OCI-LY7 (cell line): ENCODE measurements around the gene SF3B1. TPM values are rescaled to one million over a fixed set of nuclear protein-coding genes. Genes with fewer than 3 reads are reported as not detected.

Experiments used
- BruUV-seq: library from RNA; stranded (reverse); fragments of 400-500 nt; replicated peaks from 2 replicates; lab custom pipeline; 2021; lab: Mats Ljungman, UMichigan
- CTCF ChIA-PET: fragments of 300-600 bp; sonication (Branson Sonifier 250); formaldehyde crosslinking; loops from one replicate; lab custom pipeline; 2022; ENCODE audit warnings: antibody characterized with exemption; ENCODE audit not compliant: unreplicated experiment; lab: Charles Lee
- POLR2A ChIA-PET: fragments of 300-600 bp; sonication (Branson Sonifier 250); formaldehyde crosslinking; loops from one replicate; lab custom pipeline; 2022; ENCODE audit warnings: antibody characterized with exemption; lab: Charles Lee
- DNase-seq: peaks from one replicate; pipeline ENCODE4 v3.0.0-alpha.2; 2015; ENCODE audit warnings: low spot score
- H2AFZ ChIP-seq: fragments of 200-600 bp; sonication (generic), shearing (Covaris generic); 2 replicates; pipeline ENCODE4 v1.6.1; 2014; ENCODE audit warnings: mild to moderate bottlenecking, antibody characterized with exemption, low read length, moderate library complexity
- H3K27ac ChIP-seq: fragments of 200-600 bp; sonication (generic); 2 replicates; pipeline ENCODE4 v1.5.1; 2014; ENCODE audit warnings: mixed run types, low read depth, mild to moderate bottlenecking, moderate library complexity, low read length, inconsistent platforms; ENCODE audit not compliant: poor library complexity, severe bottlenecking
- H3K36me3 ChIP-seq: fragments of 200-600 bp; sonication (generic); 2 replicates; pipeline ENCODE4 v1.6.1; 2014; ENCODE audit warnings: mild to moderate bottlenecking, antibody characterized with exemption, low read length, moderate library complexity, mixed read lengths; ENCODE audit not compliant: insufficient read depth
- H3K4me1 ChIP-seq: fragments of 200-600 bp; sonication (generic); 2 replicates; pipeline ENCODE4 v1.5.1; 2014; ENCODE audit warnings: mild to moderate bottlenecking, low read length; ENCODE audit not compliant: insufficient read depth, poor library complexity, severe bottlenecking
- H3K4me2 ChIP-seq: fragments of 200-600 bp; sonication (generic); 2 replicates; pipeline ENCODE4 v1.6.1; 2014; ENCODE audit warnings: mild to moderate bottlenecking, low read length
- H3K4me3 ChIP-seq: fragments of 200-600 bp; sonication (generic); 2 replicates; pipeline ENCODE4 v1.5.1; 2014; ENCODE audit warnings: mild to moderate bottlenecking, low read depth, low read length; ENCODE audit not compliant: poor library complexity, severe bottlenecking
- H3K79me2 ChIP-seq: fragments of 200-600 bp; sonication (generic); 2 replicates; pipeline ENCODE4 v1.6.1; 2016; ENCODE audit warnings: low read depth, mild to moderate bottlenecking, low read length, moderate library complexity, mixed read lengths; ENCODE audit not compliant: insufficient read depth
- H3K9me2 ChIP-seq: fragments of 200-600 bp; sonication (generic); 2 replicates; pipeline ENCODE4 v1.6.1; 2016; ENCODE audit warnings: mild to moderate bottlenecking, low read length, mixed read lengths; ENCODE audit not compliant: insufficient read depth
- H3K9me3 ChIP-seq: fragments of 200-600 bp; sonication (generic); 2 replicates; pipeline ENCODE4 v1.6.1; 2014; ENCODE audit warnings: mild to moderate bottlenecking, mixed run types, low read length, mixed read lengths
- H4K20me1 ChIP-seq: fragments of 200-600 bp; sonication (generic); 2 replicates; pipeline ENCODE4 v1.6.1; 2014; ENCODE audit warnings: mild to moderate bottlenecking, antibody characterized with exemption, low read length, moderate library complexity, mixed read lengths; ENCODE audit not compliant: insufficient read depth
- CTCF ChIP-seq: fragments of 200-600 bp; sonication (generic); conservative IDR thresholded peaks from 2 replicates; pipeline ENCODE4 v1.5.1; 2014; ENCODE audit warnings: mild to moderate bottlenecking, antibody characterized with exemption, low read length, moderate library complexity, mixed read lengths
- EZH2phosphoT487 ChIP-seq: fragments of 200-600 bp; sonication (generic); IDR thresholded peaks from 2 replicates; pipeline ENCODE4 v1.6.1; 2018; ENCODE audit warnings: low read depth, borderline replicate concordance, mild to moderate bottlenecking, mixed run types, antibody characterized with exemption, low read length, moderate library complexity, mixed read lengths
- intact Hi-C: fragments of 100-400 bp; cut with micrococcal nuclease; formaldehyde crosslinking; loops from one replicate; pipeline ENCODE4 v1.10.0; 2022; ENCODE audit not compliant: unreplicated experiment
- total RNA-seq, 2 experiments: library from RNA; depleted of rRNA in 1 of 2; stranded (reverse); fragments of >200 nt in 1 of 2; shearing (Covaris generic) in 1 of 2; gene quantifications; 2 replicates each; pipeline ENCODE4 v1.2.3, GENCODE V29; 2014 to 2022

Gene SF3B1
- total RNA-seq, 2 experiments from 2014 or later: 198 to 268 TPM

GRCh38 chr2:197464175-197464574 is 29.3 kb upstream of the SF3B1 start:
- no peaks in the 10 kb centered on the region for H4K20me1 ChIP-seq
- H3K79me2 ChIP-seq: no peaks in the 10 kb centered on the region; the same call in 1 of the 2 replicates
- H3K4me2 ChIP-seq: no peak overlapping the region
- peaks cover 79% of the 10 kb centered on the region for H3K36me3 ChIP-seq
- no peak overlapping the region for H3K27ac ChIP-seq
- ChIA-PET POLR2A (interaction anchor here (0.6 to 1.1 kb wide), 5 partner anchors 22 to 266 kb away, joined by 3 to 4 read pairs (median 3); no protein-coding TSS in a partner anchor), CTCF (no interaction called here)
- no peak overlapping the region for H3K4me3 ChIP-seq
- no peaks in the 10 kb centered on the region for H3K9me3 ChIP-seq
- no peak for DNase-seq
- no peaks in the 10 kb centered on the region for H3K4me1 ChIP-seq
- no TSS peak for BruUV-seq
- no peak for TF ChIP-seq CTCF
- no peaks in the 10 kb centered on the region for H3K9me2 ChIP-seq
- no peak overlapping the region for H2AFZ ChIP-seq
- intact Hi-C loops: no loop called here

DNA sequence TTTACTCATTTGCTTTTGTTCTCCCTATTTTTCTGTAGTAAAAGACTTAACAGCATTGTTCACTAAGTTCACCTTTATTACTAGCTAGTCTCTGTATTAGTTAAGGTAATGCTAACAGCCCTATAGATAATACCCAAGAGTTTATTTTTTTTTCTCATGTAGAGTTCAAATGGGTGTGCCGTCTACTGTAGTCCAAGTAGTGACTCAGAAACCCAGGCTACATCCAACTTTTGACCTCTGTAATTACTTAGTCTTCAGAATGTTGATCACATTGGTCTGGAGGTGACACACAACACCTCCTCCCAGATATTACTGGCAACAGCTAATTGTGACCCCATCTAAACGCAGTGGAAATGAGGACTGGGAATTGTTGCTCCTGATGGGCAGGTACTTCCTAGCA is 26.2 kb upstream of the SF3B1 start:
- H3K79me2 ChIP-seq: peaks cover 23% of the 10 kb centered on the region; the same call in 1 of the 2 replicates
- CTCF ChIA-PET: no interaction called here
- no TSS peak for BruUV-seq
- H3K9me3 ChIP-seq: no peaks in the 10 kb centered on the region
- H3K4me2 ChIP-seq: no peak overlapping the region
- no peaks in the 10 kb centered on the region for H3K4me1 ChIP-seq
- intact Hi-C loops: no loop called here
- TF ChIP-seq CTCF (no peak), EZH2phosphoT487 (no peak)
- no peak for DNase-seq
- POLR2A ChIA-PET: interaction anchor here (0.6 kb wide), 1 partner anchor 36 kb away, joined by 3 read pairs; no protein-coding TSS in a partner anchor
- peaks cover 54% of the 10 kb centered on the region for H3K36me3 ChIP-seq
- no peak overlapping the region for H3K4me3 ChIP-seq
- no peak overlapping the region for H2AFZ ChIP-seq
- H4K20me1 ChIP-seq: no peaks in the 10 kb centered on the region
- H3K27ac ChIP-seq: no peak overlapping the region
- H3K9me2 ChIP-seq: no peaks in the 10 kb centered on the region

DNA sequence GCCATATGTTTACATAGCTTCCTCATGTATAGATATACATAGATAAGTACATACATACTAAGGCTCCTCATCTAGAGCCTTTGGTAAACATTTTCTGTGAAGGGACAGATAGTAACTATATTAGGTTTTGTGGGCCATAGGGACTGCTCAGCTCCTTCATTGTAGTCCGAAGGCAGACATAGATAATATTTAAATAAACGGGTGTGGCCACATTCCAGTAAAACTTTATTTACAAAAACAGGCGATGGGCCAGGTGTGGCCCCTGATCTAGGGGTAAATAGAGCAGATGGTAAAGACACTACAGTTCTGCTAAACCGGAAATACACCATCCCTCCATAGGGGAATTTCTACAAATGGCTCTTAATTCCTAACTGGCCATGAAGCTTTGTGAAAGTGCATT is 25.8 kb upstream of the SF3B1 start:
- no peak for DNase-seq
- no peaks in the 10 kb centered on the region for H3K4me1 ChIP-seq
- BruUV-seq: no TSS peak
- intact Hi-C loops: no loop called here
- H3K36me3 ChIP-seq: peaks cover 53% of the 10 kb centered on the region
- no peak overlapping the region for H3K27ac ChIP-seq
- H3K79me2 ChIP-seq: peaks cover 27% of the 10 kb centered on the region
- POLR2A ChIA-PET: interaction anchor here (0.6 to 1.5 kb wide), 3 partner anchors 9 to 36 kb away, joined by 3 to 9 read pairs (median 3); partner anchors contain the start of gene SF3B1
- H3K9me2 ChIP-seq: no peaks in the 10 kb centered on the region
- no peak overlapping the region for H3K4me2 ChIP-seq
- H3K9me3 ChIP-seq: no peaks in the 10 kb centered on the region
- H3K4me3 ChIP-seq: no peak overlapping the region
- CTCF ChIA-PET: no interaction called here
- no peaks in the 10 kb centered on the region for H4K20me1 ChIP-seq
- H2AFZ ChIP-seq: no peak overlapping the region
- TF ChIP-seq EZH2phosphoT487: no peak
- no peak for TF ChIP-seq CTCF
